HepG2 (cell line): ENCODE data around the gene MBTPS1. TPM values are rescaled to one million over a fixed set of nuclear protein-coding genes. Genes with fewer than 3 reads are reported as not detected.

Experiments
- ATAC-seq: fragments of 200-7000 bp; cut with Tn5 transposase; 3 replicates; pipeline ENCODE4 v1.9.1; 2020; ENCODE audit warnings: mild to moderate bottlenecking, moderate library complexity
- BruUV-seq: library from RNA; stranded (reverse); fragments of 400-500 nt; replicated peaks from 2 replicates; lab custom pipeline; 2021; lab: Mats Ljungman, UMichigan
- CTCF ChIA-PET: fragments of 300-600 bp; formaldehyde crosslinking; extraction: SDS; loops from one replicate; lab custom pipeline; 2021; ENCODE audit warnings: low total read pairs, inconsistent platforms, low intra/inter-chr PET ratio; lab: Yijun Ruan, JAX
- POLR2A ChIA-PET: fragments of 350-600 bp; sonication (Branson Sonifier 250); formaldehyde crosslinking; loops from one replicate; lab custom pipeline; 2020; ENCODE audit warnings: antibody characterized with exemption, inconsistent platforms; lab: Yijun Ruan, JAX
- DNase-seq: peaks from one replicate; pipeline ENCODE4 v3.0.0-alpha.2; 2015; ENCODE audit warnings: low spot score
- FAIRE-seq: peaks from 3 replicates; lab custom pipeline; 2011; peaks lifted over from hg19 to GRCh38; lab: Jason Lieb, UNC
- H2AFZ ChIP-seq: one replicate; pipeline ENCODE4 v1.6.1; 2011; ENCODE audit warnings: low read length, inconsistent platforms
- H3K27ac ChIP-seq: fragments of 300-600 bp; 3 replicates; pipeline ENCODE4 v1.8.0; 2011; ENCODE audit warnings: mixed run types, mild to moderate bottlenecking, mixed read lengths, low read length, inconsistent platforms; ENCODE audit not compliant: insufficient read depth; ENCODE audit errors: extremely low read length
- H3K27me3 ChIP-seq, 2 experiments: fragments of 200-600 bp in 1 of 2; 2 replicates in 1 of 2; 3 replicates in 1 of 2; pipeline versions ENCODE4 v1.6.0 to v1.8.0; 2011; ENCODE audit warnings: low read length in 2 of 2, mild to moderate bottlenecking in 2 of 2, moderate library complexity in 2 of 2, inconsistent platforms in 1 of 2; ENCODE audit not compliant: insufficient read depth in 2 of 2, control insufficient read depth in 1 of 2
- H3K36me3 ChIP-seq, 2 experiments: fragments of 200-600 bp in 1 of 2; replicated peaks in 1 of 2; 2 replicates in 1 of 2; 3 replicates in 1 of 2; pipeline versions ENCODE4 v1.5.1 to v1.8.0; 2011; ENCODE audit warnings: low read length in 2 of 2, inconsistent platforms in 1 of 2; ENCODE audit not compliant: insufficient read depth in 2 of 2, control insufficient read depth in 1 of 2
- H3K4me1 ChIP-seq: 2 replicates; pipeline ENCODE4 v1.5.1; 2012; ENCODE audit warnings: low read length, inconsistent platforms; ENCODE audit not compliant: insufficient read depth
- H3K4me2 ChIP-seq: 2 replicates; pipeline ENCODE4 v1.6.0; 2011; ENCODE audit warnings: low read depth, low read length, inconsistent platforms
- H3K4me3 ChIP-seq, 3 experiments: fragments of 200-600 bp in 1 of 3; sonication (generic), shearing (Covaris generic) in 1 of 3; replicated peaks in 1 of 3; 2 replicates each; pipeline ENCODE4 v1.5.1; 2011 to 2016; ENCODE audit warnings: low read length in 3 of 3, inconsistent platforms in 2 of 3, low read depth in 2 of 3, mild to moderate bottlenecking in 2 of 3, control low read depth in 1 of 3, mixed read lengths in 1 of 3; ENCODE audit not compliant: insufficient read depth in 1 of 3
- H3K79me2 ChIP-seq: one replicate; pipeline ENCODE4 v1.6.1; 2011; ENCODE audit warnings: low read length, inconsistent platforms; ENCODE audit not compliant: insufficient read depth
- H3K9ac ChIP-seq: 2 replicates; pipeline ENCODE4 v1.6.0; 2011; ENCODE audit warnings: mild to moderate bottlenecking, low read depth, low read length, inconsistent platforms; ENCODE audit not compliant: insufficient read depth
- H3K9me3 ChIP-seq: 2 replicates; pipeline ENCODE4 v1.5.1; 2012; ENCODE audit warnings: mild to moderate bottlenecking, low read length
- H4K20me1 ChIP-seq: 2 replicates; pipeline ENCODE4 v1.6.0; 2011; ENCODE audit warnings: inconsistent platforms, mild to moderate bottlenecking, low read length, moderate library complexity; ENCODE audit not compliant: insufficient read depth
- ARNT ChIP-seq: fragments of 450-650 bp; IDR thresholded peaks from 2 replicates; pipeline ENCODE4 v1.6.1; 2017
- HMGXB4 ChIP-seq, 2 experiments: sonication (generic) in 1 of 2; formaldehyde crosslinking in 1 of 2; IDR thresholded peaks; 2 replicates each; pipeline versions ENCODE4 v1.4.0 to v1.6.1; 2018 to 2020; ENCODE audit warnings: missing genetic modification reagents in 2 of 2, borderline replicate concordance in 1 of 2, low read depth in 1 of 2, mild to moderate bottlenecking in 1 of 2, missing biosample characterization in 1 of 2
- HOXA9 ChIP-seq: sonication (generic); formaldehyde crosslinking; IDR thresholded peaks from 2 replicates; pipeline ENCODE4 v1.8.1; 2022; ENCODE audit warnings: missing genetic modification reagents, mild to moderate bottlenecking, moderate library complexity, borderline replicate concordance
- MIER3 ChIP-seq: IDR thresholded peaks from 2 replicates; pipeline ENCODE4 v1.6.1; 2016; ENCODE audit warnings: missing compliant biosample characterization, borderline replicate concordance
- RAD21 ChIP-seq: fragments of 450-650 bp; formaldehyde crosslinking; IDR thresholded peaks from 2 replicates; pipeline ENCODE4 v1.5.0; 2020; ENCODE audit warnings: mild to moderate bottlenecking
- RARA ChIP-seq: IDR thresholded peaks from 2 replicates; pipeline ENCODE4 v1.6.1; 2016; ENCODE audit warnings: missing genetic modification reagents, missing compliant biosample characterization
- RXRA ChIP-seq: sonication (generic); formaldehyde crosslinking; IDR thresholded peaks from 2 replicates; pipeline ENCODE4 v1.5.1; 2020; ENCODE audit warnings: missing genetic modification reagents
- RXRB ChIP-seq: IDR thresholded peaks from 2 replicates; pipeline ENCODE4 v1.6.1; 2016; ENCODE audit warnings: borderline replicate concordance, missing genetic modification reagents, missing compliant biosample characterization
- SMC3 ChIP-seq: IDR thresholded peaks from 2 replicates; pipeline ENCODE4 v1.6.1; 2011; ENCODE audit warnings: low read length, improper control_type of control experiment
- SOX13 ChIP-seq, 3 experiments: fragments of 450-650 bp in 1 of 3; sonication (generic) in 1 of 3; formaldehyde crosslinking in 1 of 3; IDR thresholded peaks in 2 of 3; conservative IDR thresholded peaks in 1 of 3; 2 replicates each; pipeline versions ENCODE4 v1.5.0 to v1.6.1; 2016 to 2020; ENCODE audit warnings: antibody characterized with exemption in 1 of 3, mild to moderate bottlenecking in 1 of 3, missing compliant biosample characterization in 1 of 3, missing genetic modification reagents in 1 of 3, moderate library complexity in 1 of 3
- SOX5 ChIP-seq: IDR thresholded peaks from 2 replicates; pipeline ENCODE4 v1.6.1; 2016; ENCODE audit warnings: borderline replicate concordance
- ZFP37 ChIP-seq: sonication (generic); formaldehyde crosslinking; IDR thresholded peaks from 2 replicates; pipeline ENCODE4 v1.4.0; 2020; ENCODE audit warnings: missing genetic modification reagents, borderline replicate concordance
- ZNF24 ChIP-seq: fragments of 450-650 bp; IDR thresholded peaks from 2 replicates; pipeline ENCODE4 v1.6.1; 2017; ENCODE audit warnings: antibody characterized with exemption, mild to moderate bottlenecking
- ZNF331 ChIP-seq: sonication (generic); formaldehyde crosslinking; IDR thresholded peaks from 2 replicates; pipeline ENCODE4 v1.4.0; 2020; ENCODE audit warnings: missing genetic modification reagents
- ZNF713 ChIP-seq: sonication (generic); formaldehyde crosslinking; IDR thresholded peaks from 2 replicates; pipeline ENCODE4 v1.4.0; 2020; ENCODE audit warnings: mild to moderate bottlenecking, missing genetic modification reagents
- WGBS: methylation state at CpG from one replicate; pipeline ENCODE4 v1.1.6; 2017; ENCODE audit warnings: low lambda C conversion rate; 5-methylcytosine and 5-hydroxymethylcytosine counted together
- in situ Hi-C: cut with HindIII; loops from 2 replicates; pipeline ENCODE4 v1.10.0; 2017; ENCODE audit warnings: low pct_unique_long_range_greater_than_20kb; ENCODE audit not compliant: extremely low pct_ligation_motif_present
- intact Hi-C: fragments of 100-400 bp; cut with micrococcal nuclease; formaldehyde crosslinking; loops from one replicate; pipeline ENCODE4 v1.10.0; 2022; ENCODE audit not compliant: unreplicated experiment
- polyA plus RNA-seq, 8 experiments: library from polyadenylated mRNA; depleted of rRNA in 3 of 8; stranded (reverse) in 7 of 8; unstranded in 1 of 8; fragments of >200 nt; fragmentation: Illumina TruSeq in 4 of 8; extraction: Trizol in 4 of 8; gene quantifications; 2 replicates each; pipeline versions ENCODE4 v1.2.1 to v1.2.3, GENCODE V29; 2011 to 2016; ENCODE audit warnings: low read depth in 4 of 8, missing spikeins in 1 of 8, mixed read lengths in 1 of 8; ENCODE audit not compliant: insufficient read depth in 1 of 8
- total RNA-seq, 5 experiments: library from RNA; depleted of rRNA; stranded (reverse); fragments of >200 nt; fragmentation: Illumina TruSeq; extraction: Trizol; gene quantifications; 2 replicates each; pipeline ENCODE4 v1.2.3, GENCODE V29; 2016; ENCODE audit warnings: low read depth in 1 of 5
- TF ChIP-seq, protein P1 (sequence below): sonication (generic); formaldehyde crosslinking; conservative IDR thresholded peaks from 2 replicates; pipeline ENCODE4 v1.5.0; 2020; ENCODE audit warnings: missing genetic modification reagents

The MBTPS1 gene
- total and polyA plus RNA-seq, 2 of the 13 experiments (the other 11 are each of a cell fraction or from before 2014, with no cell fraction given): 56.7 to 91.3 TPM

GRCh38 chr16:84045001-84045817 lies 71.5 kb downstream of the MBTPS1 start (continued):
- TF ChIP-seq HOXA9 (CRISPR knock-in tag): no peak

GRCh38 chr16:84044118-84044488 lies 72.6 kb downstream of the MBTPS1 start:
- POLR2A ChIA-PET: interaction anchor here (0.6 to 2.9 kb wide), 5 partner anchors 30 to 90 kb away, joined by 3 to 13 read pairs (median 3); partner anchors contain the start of gene OSGIN1
- WGBS: 5% methylated on average over 5 of the region's 5 CpGs
- TF ChIP-seq SMC3 (peak; percentile 64), SOX13 (IDR thresholded peaks at IDR 0.05) (no peak), SOX13 (CRISPR knock-in tag; conservative IDR thresholded peaks at IDR 0.05 in 1 of 2, IDR thresholded peaks at IDR 0.05 in 1 of 2) (peak in 1 of 2 experiments; percentile 70; a peak in 2 of 4 replicates), HMGXB4 (CRISPR knock-in tag; IDR thresholded peaks at IDR 0.05; ENCODE audit: borderline replicate concordance in 1 of 2, low read depth in 1 of 2) (0 out of 4 replicates have a peak, but pooled peaks of 1 of the 2 experiments have one; percentile 24), MIER3 (0 out of 2 replicates have a peak, but pooled peaks have one; percentile 9), ZNF713 (CRISPR knock-in tag) (0 out of 2 replicates have a peak, but pooled peaks have one; percentile 14), ZNF24 (peak; percentile 88), RXRB (CRISPR knock-in tag) (0 out of 2 replicates have a peak, but pooled peaks have one; percentile 33), RARA (CRISPR knock-in tag) (peak; percentile 41; the same call in 1 of the 2 replicates), RAD21 (CRISPR knock-in tag) (peak; percentile 61), ZNF331 (CRISPR knock-in tag) (0 out of 2 replicates have a peak, but pooled peaks have one; percentile 30), ZFP37 (CRISPR knock-in tag) (no peak), RXRA (CRISPR knock-in tag) (no peak), ARNT (no peak), SOX5 (CRISPR knock-in tag) (peak; percentile 71)
- TF ChIP-seq, protein P1, sequence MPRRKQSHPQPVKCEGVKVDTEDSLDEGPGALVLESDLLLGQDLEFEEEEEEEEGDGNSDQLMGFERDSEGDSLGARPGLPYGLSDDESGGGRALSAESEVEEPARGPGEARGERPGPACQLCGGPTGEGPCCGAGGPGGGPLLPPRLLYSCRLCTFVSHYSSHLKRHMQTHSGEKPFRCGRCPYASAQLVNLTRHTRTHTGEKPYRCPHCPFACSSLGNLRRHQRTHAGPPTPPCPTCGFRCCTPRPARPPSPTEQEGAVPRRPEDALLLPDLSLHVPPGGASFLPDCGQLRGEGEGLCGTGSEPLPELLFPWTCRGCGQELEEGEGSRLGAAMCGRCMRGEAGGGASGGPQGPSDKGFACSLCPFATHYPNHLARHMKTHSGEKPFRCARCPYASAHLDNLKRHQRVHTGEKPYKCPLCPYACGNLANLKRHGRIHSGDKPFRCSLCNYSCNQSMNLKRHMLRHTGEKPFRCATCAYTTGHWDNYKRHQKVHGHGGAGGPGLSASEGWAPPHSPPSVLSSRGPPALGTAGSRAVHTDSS (CRISPR knock-in tag): no peak

More at GRCh38 chr16:84044118-84044488, 72.6 kb downstream of the MBTPS1 start:
- no TSS peak for BruUV-seq
- intact Hi-C loops (loop anchor here (1.0 to 5.0 kb wide), 4 partner anchors 52 to 118 kb away; no protein-coding TSS in a partner anchor), in situ Hi-C loops (loop anchor here (5.0 to 10.0 kb wide), 3 partner anchors 87 to 219 kb away; no protein-coding TSS in a partner anchor)
- Histone ChIP-seq H3K4me1 (peaks cover 37% of the 10 kb centered on the region), H3K27ac (no peak overlapping the region), H4K20me1 (no peaks in the 10 kb centered on the region; the same call in 1 of the 2 replicates), H3K27me3 (peaks cover 2 to 38% of the 10 kb centered on the region in 2 experiments; a peak in 3 of 5 replicates), H3K9me3 (no peaks in the 10 kb centered on the region), H3K9ac (no peak overlapping the region), H3K36me3 (no peaks in the 10 kb centered on the region), H3K4me3 (no peak overlapping the region), H3K79me2 (no peaks in the 10 kb centered on the region), H3K4me2 (peak overlapping the region; percentile 63), H2AFZ (no peak overlapping the region)
- DNase-seq (peak; percentile 73), ATAC-seq (peak; percentile 72), FAIRE-seq (peak; percentile 83)
- CTCF ChIA-PET: interaction anchor here (1.1 to 1.9 kb wide), 5 partner anchors 19 to 117 kb away, joined by 4 to 25 read pairs (median 7); partner anchors contain the start of gene NECAB2
